SK-N-SH treated with all-trans-retinoic acid at 6 μM for 48 hours (cell line): Measurements from ENCODE around the gene COG2.

ENCODE experiments used
- ATAC-seq: fragments of 200-7000 bp; cut with Tn5 transposase; 3 replicates; pipeline ENCODE4 v1.9.1; 2020; ENCODE audit warnings: mild to moderate bottlenecking, moderate library complexity
- BACH2 ChIP-seq: fragments of 250-450 bp; sonication (Bioruptor Pico); IDR thresholded peaks from 2 replicates; pipeline ENCODE4 v1.9.0; 2021; ENCODE audit warnings: mild to moderate bottlenecking, borderline replicate concordance
- CSRNP3 ChIP-seq: fragments of 250-450 bp; sonication (Bioruptor Pico); IDR thresholded peaks from 2 replicates; pipeline ENCODE4 v1.5.1; 2021; ENCODE audit warnings: mild to moderate bottlenecking, moderate library complexity
- ESRRG ChIP-seq: fragments of 250-450 bp; sonication (Bioruptor Pico); IDR thresholded peaks from 2 replicates; pipeline ENCODE4 v1.6.1; 2021; ENCODE audit warnings: mild to moderate bottlenecking
- GLIS3 ChIP-seq: fragments of 250-450 bp; sonication (Bioruptor Pico); IDR thresholded peaks from 2 replicates; pipeline ENCODE4 v1.5.0; 2020; ENCODE audit warnings: mild to moderate bottlenecking, moderate library complexity
- ISL1 ChIP-seq: fragments of 250-450 bp; sonication (Bioruptor Pico); IDR thresholded peaks from 2 replicates; pipeline ENCODE4 v2.1.2; 2022; ENCODE audit warnings: mild to moderate bottlenecking, moderate library complexity
- OSR1 ChIP-seq: fragments of 250-450 bp; sonication (Bioruptor Pico); IDR thresholded peaks from 2 replicates; pipeline ENCODE4 v1.8.0; 2022; ENCODE audit warnings: moderate library complexity, mild to moderate bottlenecking, inconsistent platforms
- PPARA ChIP-seq: fragments of 250-450 bp; sonication (Bioruptor Pico); IDR thresholded peaks from 2 replicates; pipeline ENCODE4 v1.5.0; 2020; ENCODE audit warnings: mild to moderate bottlenecking, borderline replicate concordance
- RARB ChIP-seq: fragments of 250-450 bp; sonication (Bioruptor Pico); IDR thresholded peaks from 2 replicates; pipeline ENCODE4 v1.8.0; 2021; ENCODE audit warnings: mild to moderate bottlenecking, moderate library complexity
- SNAI2 ChIP-seq: fragments of 250-450 bp; sonication (Bioruptor Pico); IDR thresholded peaks from 2 replicates; pipeline ENCODE4 v1.5.0; 2020; ENCODE audit warnings: mild to moderate bottlenecking, moderate library complexity
- TCF4 ChIP-seq: fragments of 250-450 bp; sonication (Bioruptor Pico); IDR thresholded peaks from 2 replicates; pipeline ENCODE4 v1.8.0; 2021; ENCODE audit warnings: mild to moderate bottlenecking, moderate library complexity, borderline replicate concordance
- TOX ChIP-seq: fragments of 250-450 bp; sonication (Bioruptor Pico); IDR thresholded peaks from 2 replicates; pipeline ENCODE4 v1.8.0; 2021; ENCODE audit warnings: mild to moderate bottlenecking, moderate library complexity, borderline replicate concordance
- TSHZ2 ChIP-seq: fragments of 250-450 bp; sonication (Bioruptor Pico); IDR thresholded peaks from 2 replicates; pipeline ENCODE4 v1.5.0; 2020; ENCODE audit warnings: mild to moderate bottlenecking, moderate library complexity
- ZC3H10 ChIP-seq: fragments of 250-450 bp; sonication (Bioruptor Pico); IDR thresholded peaks from 2 replicates; pipeline ENCODE4 v1.5.1; 2021; ENCODE audit warnings: mild to moderate bottlenecking, moderate library complexity
- ZFP3 ChIP-seq: fragments of 250-450 bp; sonication (Bioruptor Pico); IDR thresholded peaks from 2 replicates; pipeline ENCODE4 v1.5.0; 2020; ENCODE audit warnings: mild to moderate bottlenecking, moderate library complexity
- ZNF8 ChIP-seq: fragments of 450-650 bp; formaldehyde crosslinking; IDR thresholded peaks from 2 replicates; pipeline ENCODE4 v1.5.0; 2020; ENCODE audit warnings: mild to moderate bottlenecking, moderate library complexity
- TF ChIP-seq, protein P1 (sequence below): fragments of 250-450 bp; sonication (Bioruptor Pico); IDR thresholded peaks from 2 replicates; pipeline ENCODE4 v1.8.0; 2020; ENCODE audit warnings: mild to moderate bottlenecking, moderate library complexity, borderline replicate concordance
- TF ChIP-seq, protein P2 (sequence below): fragments of 250-450 bp; sonication (Bioruptor Pico); IDR thresholded peaks from 2 replicates; pipeline ENCODE4 v1.5.1; 2020; ENCODE audit warnings: low read depth, mild to moderate bottlenecking, moderate library complexity

The COG2 gene

DNA sequence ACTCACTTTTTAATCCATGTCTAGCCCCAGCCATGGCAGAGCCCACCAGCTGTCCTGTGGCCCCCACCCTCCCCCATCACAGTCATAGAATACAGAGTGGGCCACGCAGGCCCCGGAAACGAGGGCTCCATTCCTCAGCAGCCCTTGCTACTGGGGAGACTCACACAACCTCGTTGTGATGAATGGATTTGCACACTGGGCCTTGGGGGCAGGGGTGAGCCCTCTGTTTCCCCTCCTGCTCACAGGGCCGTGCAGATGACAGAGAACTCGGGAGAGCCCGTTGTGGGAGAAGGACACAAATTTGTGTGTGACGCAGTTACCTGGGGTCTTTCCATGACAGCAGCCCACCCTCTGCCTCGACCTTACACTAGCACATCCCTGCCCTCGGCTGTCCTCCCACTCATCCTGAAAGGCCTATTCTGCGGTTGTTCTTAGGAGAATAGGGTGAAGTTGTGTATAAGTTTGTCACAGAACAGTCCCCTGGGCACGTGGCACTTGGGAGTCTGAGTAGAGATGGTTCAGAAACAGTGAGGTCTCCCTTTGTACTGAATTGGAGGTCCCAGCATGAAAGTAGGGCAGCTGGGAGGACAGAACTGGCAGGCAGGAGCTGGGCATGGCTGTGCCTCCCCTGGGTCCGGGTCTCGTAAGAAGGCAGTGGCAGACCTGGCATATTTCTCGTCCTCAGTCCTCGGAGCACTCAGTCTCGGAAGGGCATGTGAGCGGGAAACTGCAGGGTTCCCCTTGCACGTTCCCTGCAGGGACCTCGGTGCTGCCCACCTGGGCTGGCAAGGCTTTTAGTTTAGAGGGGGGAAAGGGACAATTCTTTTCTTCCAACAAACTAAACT is 64.8 kb downstream of the COG2 start:
- no peak for ATAC-seq
- TF ChIP-seq TOX (no peak), SNAI2 (CRISPR knock-in tag) (no peak), ZC3H10 (no peak), TCF4 (CRISPR knock-in tag) (no peak), RARB (no peak), PPARA (no peak), GLIS3 (CRISPR knock-in tag) (no peak), ZFP3 (CRISPR knock-in tag) (no peak), ISL1 (CRISPR knock-in tag) (no peak)
- TF ChIP-seq, protein P1, sequence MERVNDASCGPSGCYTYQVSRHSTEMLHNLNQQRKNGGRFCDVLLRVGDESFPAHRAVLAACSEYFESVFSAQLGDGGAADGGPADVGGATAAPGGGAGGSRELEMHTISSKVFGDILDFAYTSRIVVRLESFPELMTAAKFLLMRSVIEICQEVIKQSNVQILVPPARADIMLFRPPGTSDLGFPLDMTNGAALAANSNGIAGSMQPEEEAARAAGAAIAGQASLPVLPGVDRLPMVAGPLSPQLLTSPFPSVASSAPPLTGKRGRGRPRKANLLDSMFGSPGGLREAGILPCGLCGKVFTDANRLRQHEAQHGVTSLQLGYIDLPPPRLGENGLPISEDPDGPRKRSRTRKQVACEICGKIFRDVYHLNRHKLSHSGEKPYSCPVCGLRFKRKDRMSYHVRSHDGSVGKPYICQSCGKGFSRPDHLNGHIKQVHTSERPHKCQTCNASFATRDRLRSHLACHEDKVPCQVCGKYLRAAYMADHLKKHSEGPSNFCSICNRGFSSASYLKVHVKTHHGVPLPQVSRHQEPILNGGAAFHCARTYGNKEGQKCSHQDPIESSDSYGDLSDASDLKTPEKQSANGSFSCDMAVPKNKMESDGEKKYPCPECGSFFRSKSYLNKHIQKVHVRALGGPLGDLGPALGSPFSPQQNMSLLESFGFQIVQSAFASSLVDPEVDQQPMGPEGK (CRISPR knock-in tag): no peak
- TF ChIP-seq, protein P2, sequence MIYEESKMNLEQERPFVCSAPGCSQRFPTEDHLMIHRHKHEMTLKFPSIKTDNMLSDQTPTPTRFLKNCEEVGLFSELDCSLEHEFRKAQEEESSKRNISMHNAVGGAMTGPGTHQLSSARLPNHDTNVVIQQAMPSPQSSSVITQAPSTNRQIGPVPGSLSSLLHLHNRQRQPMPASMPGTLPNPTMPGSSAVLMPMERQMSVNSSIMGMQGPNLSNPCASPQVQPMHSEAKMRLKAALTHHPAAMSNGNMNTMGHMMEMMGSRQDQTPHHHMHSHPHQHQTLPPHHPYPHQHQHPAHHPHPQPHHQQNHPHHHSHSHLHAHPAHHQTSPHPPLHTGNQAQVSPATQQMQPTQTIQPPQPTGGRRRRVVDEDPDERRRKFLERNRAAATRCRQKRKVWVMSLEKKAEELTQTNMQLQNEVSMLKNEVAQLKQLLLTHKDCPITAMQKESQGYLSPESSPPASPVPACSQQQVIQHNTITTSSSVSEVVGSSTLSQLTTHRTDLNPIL (CRISPR knock-in tag): no peak

DNA sequence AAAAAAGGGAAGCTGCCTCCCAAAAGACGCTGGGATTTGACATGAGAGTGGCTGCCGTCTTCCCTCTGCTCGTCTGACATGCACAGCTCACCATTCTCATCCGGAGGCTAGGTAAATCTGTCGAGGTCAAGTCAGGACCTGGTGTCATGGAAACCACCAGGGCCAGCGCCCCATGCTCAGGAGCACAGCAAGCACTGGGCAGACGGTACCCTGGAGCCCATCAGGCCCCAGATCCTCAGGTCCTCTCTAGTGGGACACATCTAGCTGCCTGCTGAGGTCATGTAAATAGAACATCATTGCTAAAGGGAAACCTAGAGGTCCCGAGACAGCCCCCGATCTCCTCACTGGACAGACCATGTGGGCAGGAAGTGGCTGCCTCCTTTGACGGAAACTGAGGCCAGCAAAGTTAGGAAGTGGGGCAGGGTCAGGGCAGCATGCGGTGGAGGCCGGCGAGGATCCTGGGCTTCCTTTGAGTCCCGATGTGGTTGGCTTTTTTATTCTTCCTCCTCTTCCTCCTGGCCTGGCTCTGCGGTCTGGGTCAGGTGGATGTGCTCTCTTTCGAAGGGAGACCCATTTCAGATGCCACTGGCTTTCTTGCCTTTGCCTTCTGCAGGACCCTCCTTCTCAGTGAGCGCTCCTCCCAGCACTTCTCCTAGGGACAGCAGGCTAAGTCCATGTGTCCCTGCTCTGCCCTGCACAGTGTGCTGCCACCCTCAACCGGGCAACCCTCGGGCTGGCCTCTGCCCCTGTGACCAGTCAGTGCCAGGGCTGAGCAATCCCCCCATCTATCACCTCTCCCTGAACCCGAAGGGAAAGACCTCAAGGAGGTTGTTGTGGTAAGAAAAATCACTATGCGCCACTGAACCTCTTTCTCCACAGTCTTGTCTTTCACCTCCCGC is 65.7 kb downstream of the COG2 start:
- ATAC-seq: no peak
- TF ChIP-seq, protein P1 (CRISPR knock-in tag): no peak
- TF ChIP-seq ZNF8 (CRISPR knock-in tag) (no peak), ISL1 (CRISPR knock-in tag) (no peak), OSR1 (CRISPR knock-in tag) (no peak), ESRRG (no peak), CSRNP3 (CRISPR knock-in tag) (no peak), BACH2 (no peak), RARB (no peak), TSHZ2 (CRISPR knock-in tag) (no peak)
- TF ChIP-seq, protein P2 (CRISPR knock-in tag): no peak
